ENCODE measurements around the gene CNR2.
"Not testable (repeated sequence)": the region's sequence is repeated elsewhere in the genome, so short reads cannot be mapped to it uniquely, and the experiment has no call there.

Gene CNR2

GRCh38 chr1:23916209-23917131 is 3.3 kb upstream of the CNR2 start:
- no peak for DNase-seq

- no peak for DNase-seq
Observed at GRCh38 chr1:23915466-23915865, 2.3 kb upstream of the CNR2 start.

- no peak for DNase-seq
Observed at GRCh38 chr1:23914921-23915320, 1.8 kb upstream of the CNR2 start.

- no peak for DNase-seq
Observed at GRCh38 chr1:23911921-23912320, 1.2 kb downstream of the CNR2 start.

GRCh38 chr1:23910553-23911246 is 2.5 kb downstream of the CNR2 start:
- DNase-seq, result no peak

- DNase-seq, result no peak
Observed at GRCh38 chr1:23910144-23910543, 3.0 kb downstream of the CNR2 start.

- no peak for DNase-seq
Observed at GRCh38 chr1:23909412-23909811, 3.8 kb downstream of the CNR2 start.

GRCh38 chr1:23908453-23909341 is 4.5 kb downstream of the CNR2 start:
- no peak for DNase-seq

GRCh38 chr1:23906731-23907130 is 6.4 kb downstream of the CNR2 start:
- no peak for DNase-seq

- no peak for DNase-seq
Observed at GRCh38 chr1:23905461-23906025, 7.6 kb downstream of the CNR2 start.

- no peak for DNase-seq
Observed at GRCh38 chr1:23904748-23905357, 8.3 kb downstream of the CNR2 start.

GRCh38 chr1:23903754-23904153 is 9.4 kb downstream of the CNR2 start:
- no peak for DNase-seq

- no peak for DNase-seq
Observed at GRCh38 chr1:23902321-23903278, 10.6 kb downstream of the CNR2 start.

GRCh38 chr1:23900017-23900416 is 13.1 kb downstream of the CNR2 start:
- not testable (repeated sequence) for DNase-seq

GRCh38 chr1:23899070-23899469 is 14.1 kb downstream of the CNR2 start:
- DNase-seq, result no peak

- DNase-seq, result no peak
Observed at GRCh38 chr1:23897083-23897482, 16.1 kb downstream of the CNR2 start.

- DNase-seq, result no peak
Observed at GRCh38 chr1:23896491-23896890, 16.7 kb downstream of the CNR2 start.

- no peak for DNase-seq
Observed at GRCh38 chr1:23895993-23896392, 17.2 kb downstream of the CNR2 start.

GRCh38 chr1:23895082-23895481 is 18.1 kb downstream of the CNR2 start:
- DNase-seq, result no peak

- DNase-seq, result no peak
Observed at GRCh38 chr1:23889074-23889473, 24.1 kb downstream of the CNR2 start.

GRCh38 chr1:23885222-23885621 is 27.9 kb downstream of the CNR2 start:
- DNase-seq, result no peak

Data from T1000 (cell line).